Keratinocyte (primary cell): ENCODE results near the gene KIFBP. TPM values are rescaled to one million over a fixed set of nuclear protein-coding genes. Genes with fewer than 3 reads are reported as not detected.
"Not testable (repeated sequence)": the region's sequence is repeated elsewhere in the genome, so short reads cannot be mapped to it uniquely, and the experiment has no call there.

Source experiments
- DNase-seq: peaks from one replicate; pipeline ENCODE4 v3.0.0-alpha.2; 2011; ENCODE audit warnings: low read depth, missing footprints, low spot score
- FAIRE-seq: peaks from 2 replicates; lab custom pipeline; 2011; peaks lifted over from hg19 to GRCh38; lab: Jason Lieb, UNC
- H2AFZ ChIP-seq: 2 replicates; pipeline ENCODE4 v1.6.0; 2012; ENCODE audit warnings: low read length, control low read depth, inconsistent platforms; ENCODE audit not compliant: control insufficient read depth
- H3K27ac ChIP-seq: 2 replicates; pipeline ENCODE4 v1.5.1; 2011; ENCODE audit warnings: low read length; ENCODE audit not compliant: control insufficient read depth, insufficient read depth
- H3K27me3 ChIP-seq: 3 replicates; pipeline ENCODE4 v1.6.0; 2011; ENCODE audit warnings: low read length; ENCODE audit not compliant: control insufficient read depth, insufficient read depth; ENCODE audit errors: extremely low read depth
- H3K36me3 ChIP-seq, 2 experiments: 2 replicates in 1 of 2; 3 replicates in 1 of 2; pipeline ENCODE4 v1.5.1; 2011; ENCODE audit warnings: low read length in 2 of 2, mild to moderate bottlenecking in 1 of 2; ENCODE audit not compliant: control insufficient read depth in 2 of 2, insufficient read depth in 2 of 2; ENCODE audit errors: extremely low read depth in 1 of 2
- H3K4me1 ChIP-seq: 3 replicates; pipeline ENCODE4 v1.5.1; 2011; ENCODE audit warnings: low read length; ENCODE audit not compliant: control insufficient read depth, insufficient read depth; ENCODE audit errors: extremely low read depth
- H3K4me2 ChIP-seq: 3 replicates; pipeline ENCODE4 v1.6.0; 2011; ENCODE audit warnings: low read depth, low read length; ENCODE audit not compliant: control insufficient read depth, insufficient read depth; ENCODE audit errors: extremely low read depth
- H3K4me3 ChIP-seq, 3 experiments: fragments of 200-600 bp in 1 of 3; sonication (generic) in 1 of 3; 2 replicates in 2 of 3; 3 replicates in 1 of 3; pipeline ENCODE4 v1.5.1; 2011 to 2016; ENCODE audit warnings: low read length in 3 of 3, mild to moderate bottlenecking in 3 of 3, control low read depth in 2 of 3, inconsistent platforms in 1 of 3, low read depth in 1 of 3, mixed read lengths in 1 of 3, mixed run types in 1 of 3, moderate library complexity in 1 of 3; ENCODE audit not compliant: control insufficient read depth in 2 of 3, insufficient read depth in 2 of 3; ENCODE audit errors: extremely low read depth in 1 of 3
- H3K79me2 ChIP-seq: 2 replicates; pipeline ENCODE4 v1.6.0; 2012; ENCODE audit warnings: low read length; ENCODE audit not compliant: control insufficient read depth, insufficient read depth
- H3K9ac ChIP-seq: 3 replicates; pipeline ENCODE4 v1.6.0; 2011; ENCODE audit warnings: low read length; ENCODE audit not compliant: control insufficient read depth, insufficient read depth; ENCODE audit errors: extremely low read depth
- H3K9me1 ChIP-seq: 3 replicates; pipeline ENCODE4 v1.6.0; 2011; ENCODE audit warnings: low read length; ENCODE audit not compliant: control insufficient read depth, insufficient read depth; ENCODE audit errors: extremely low read depth
- H3K9me3 ChIP-seq: 2 replicates; pipeline ENCODE4 v1.5.1; 2012; ENCODE audit warnings: low read depth, low read length; ENCODE audit not compliant: control insufficient read depth
- H4K20me1 ChIP-seq: 3 replicates; pipeline ENCODE4 v1.6.0; 2011; ENCODE audit warnings: low read length; ENCODE audit not compliant: control insufficient read depth, insufficient read depth; ENCODE audit errors: extremely low read depth
- CTCF ChIP-seq, 3 experiments: IDR thresholded peaks in 1 of 3; conservative IDR thresholded peaks in 1 of 3; optimal IDR thresholded peaks in 1 of 3; 2 replicates in 2 of 3; 3 replicates in 1 of 3; pipeline versions ENCODE3 to v1.5.1; 2011; ENCODE audit warnings: low read length in 3 of 3, mild to moderate bottlenecking in 3 of 3, moderate library complexity in 2 of 3, control low read depth in 1 of 3, inconsistent platforms in 1 of 3; ENCODE audit not compliant: insufficient read depth in 2 of 3; ENCODE audit errors: extremely low read depth in 1 of 3
- EZH2 ChIP-seq: IDR thresholded peaks from one replicate; pipeline ENCODE4 v1.6.1; 2012; ENCODE audit warnings: inconsistent platforms, mild to moderate bottlenecking, low read length, moderate library complexity
- dilution Hi-C: fragments of 300-500 bp; cut with MboI; formaldehyde crosslinking; loops from one replicate; pipeline ENCODE4 v1.7.0; 2020; ENCODE audit warnings: low sequenced_read_pairs; ENCODE audit not compliant: extremely low pct_ligation_motif_present
- polyA plus RNA-seq, 5 experiments: library from polyadenylated mRNA; depleted of rRNA in 3 of 5; stranded (reverse) in 3 of 5; stranded (forward) in 1 of 5; unstranded in 1 of 5; fragments of >200 nt; gene quantifications; 1 replicate in 1 of 5; 2 replicates in 3 of 5; 3 replicates in 1 of 5; pipeline versions ENCODE4 v1.2.1 to v1.2.3, GENCODE V29; 2011 to 2012; ENCODE audit warnings: missing spikeins in 2 of 5, low read depth in 1 of 5, low replicate concordance in 1 of 5

Gene KIFBP
- polyA plus RNA-seq, 1 donor (not counting 4 experiments of a cell fraction or from before 2014, with no cell fraction given) = 48.9 TPM

DNA sequence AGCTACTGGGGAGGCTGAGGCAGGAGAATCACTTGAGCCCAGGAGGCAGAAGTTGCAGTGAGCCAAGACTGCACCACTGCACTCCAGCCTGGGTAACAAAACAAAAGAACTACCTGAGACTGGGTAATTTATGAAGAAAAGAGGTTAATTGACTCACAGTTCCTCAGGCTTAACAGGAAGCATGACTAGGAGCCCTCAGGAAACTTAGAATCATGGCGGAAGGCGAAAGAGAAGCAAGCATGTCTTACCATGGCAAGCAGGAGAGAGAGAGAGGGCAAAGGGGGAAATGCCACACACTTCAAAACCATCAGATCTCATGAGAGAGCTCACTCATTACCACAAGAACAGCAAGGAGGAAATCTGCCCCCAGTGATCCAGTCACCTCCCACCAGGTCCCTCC lies 24.2 kb downstream of the KIFBP start:
- H3K27ac ChIP-seq, dilution Hi-C loops: not testable (repeated sequence)
- peak; percentile 51 for FAIRE-seq

DNA sequence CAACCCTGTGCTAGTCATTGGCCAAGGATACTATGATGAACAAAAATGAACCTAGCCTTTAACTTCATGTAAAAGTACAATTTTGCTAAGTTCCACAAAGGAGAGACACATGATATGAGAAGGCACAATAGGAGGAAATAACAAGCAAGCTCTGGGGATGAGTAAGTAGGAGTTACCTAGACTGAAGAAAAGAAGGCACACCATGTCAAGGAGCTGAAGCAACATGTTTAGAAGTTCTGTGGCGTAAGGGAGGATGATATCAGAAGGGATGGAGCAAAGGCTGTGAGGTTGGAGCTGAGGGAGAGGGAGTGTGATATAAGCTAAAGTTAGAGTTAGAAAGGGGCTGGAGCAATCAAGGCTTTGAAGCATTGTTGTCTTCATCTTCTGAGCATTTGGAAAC lies 25.6 kb downstream of the KIFBP start:
- no peaks in the 10 kb centered on the region for H3K9me1 ChIP-seq
- no peaks in the 10 kb centered on the region for H3K27me3 ChIP-seq
- H3K9me3 ChIP-seq = no peaks in the 10 kb centered on the region
- H3K4me2 ChIP-seq = peak overlapping the region; percentile 10
- no peak overlapping the region for H3K4me3 ChIP-seq
- peak overlapping the region; percentile 8 for H3K27ac ChIP-seq
- no peaks in the 10 kb centered on the region for H4K20me1 ChIP-seq
- no peaks in the 10 kb centered on the region for H3K79me2 ChIP-seq
- peak; percentile 65 for FAIRE-seq
- no peak for DNase-seq
- H3K36me3 ChIP-seq = peaks cover 3 to 5% of the 10 kb centered on the region in 2 experiments
- H2AFZ ChIP-seq = no peak overlapping the region
- peaks cover 13% of the 10 kb centered on the region for H3K4me1 ChIP-seq
- dilution Hi-C loops = no loop called here
- no peak overlapping the region for H3K9ac ChIP-seq
- TF ChIP-seq EZH2 (no peak), CTCF (optimal IDR thresholded peaks at IDR 0.05 in 1 of 3, IDR thresholded peaks at IDR 0.05 in 1 of 3, conservative IDR thresholded peaks at IDR 0.05 in 1 of 3; ENCODE audit: extremely low read depth in 1 of 3, insufficient read depth in 2 of 3, low read length in 3 of 3) (no peak)

More for the DNA sequence above, 24.2 kb downstream of the KIFBP start:
- H3K36me3 ChIP-seq, H3K9me3 ChIP-seq, H3K27me3 ChIP-seq, H3K79me2 ChIP-seq, H4K20me1 ChIP-seq, H2AFZ ChIP-seq, H3K9me1 ChIP-seq, H3K9ac ChIP-seq, H3K4me3 ChIP-seq, H3K4me2 ChIP-seq, DNase-seq: not testable (repeated sequence)
- H3K4me1 ChIP-seq = peaks cover 13% of the 10 kb centered on the region

- Histone ChIP-seq H3K4me3 (no peak overlapping the region), H3K9me1 (no peaks in the 10 kb centered on the region), H3K9me3 (no peaks in the 10 kb centered on the region), H4K20me1 (no peaks in the 10 kb centered on the region), H3K4me2 (no peak overlapping the region), H2AFZ (no peak overlapping the region), H3K4me1 (peaks cover 9% of the 10 kb centered on the region), H3K27ac (no peak overlapping the region), H3K79me2 (no peaks in the 10 kb centered on the region), H3K9ac (no peak overlapping the region), H3K36me3 (peaks cover 0 to 3% of the 10 kb centered on the region in 2 experiments), H3K27me3 (no peaks in the 10 kb centered on the region)
- DNase-seq (no peak), FAIRE-seq (no peak)
- dilution Hi-C loops = no loop called here
- TF ChIP-seq EZH2 (no peak), CTCF (optimal IDR thresholded peaks at IDR 0.05 in 1 of 3, IDR thresholded peaks at IDR 0.05 in 1 of 3, conservative IDR thresholded peaks at IDR 0.05 in 1 of 3; ENCODE audit: extremely low read depth in 1 of 3, insufficient read depth in 2 of 3, low read length in 3 of 3) (no peak)
These were observed 30.0 kb downstream of the KIFBP start for GRCh38 chr10:69018613-69019012.
